ENCODE data around the gene STYK1.

Gene STYK1, protein sequence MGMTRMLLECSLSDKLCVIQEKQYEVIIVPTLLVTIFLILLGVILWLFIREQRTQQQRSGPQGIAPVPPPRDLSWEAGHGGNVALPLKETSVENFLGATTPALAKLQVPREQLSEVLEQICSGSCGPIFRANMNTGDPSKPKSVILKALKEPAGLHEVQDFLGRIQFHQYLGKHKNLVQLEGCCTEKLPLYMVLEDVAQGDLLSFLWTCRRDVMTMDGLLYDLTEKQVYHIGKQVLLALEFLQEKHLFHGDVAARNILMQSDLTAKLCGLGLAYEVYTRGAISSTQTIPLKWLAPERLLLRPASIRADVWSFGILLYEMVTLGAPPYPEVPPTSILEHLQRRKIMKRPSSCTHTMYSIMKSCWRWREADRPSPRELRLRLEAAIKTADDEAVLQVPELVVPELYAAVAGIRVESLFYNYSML

DNA sequence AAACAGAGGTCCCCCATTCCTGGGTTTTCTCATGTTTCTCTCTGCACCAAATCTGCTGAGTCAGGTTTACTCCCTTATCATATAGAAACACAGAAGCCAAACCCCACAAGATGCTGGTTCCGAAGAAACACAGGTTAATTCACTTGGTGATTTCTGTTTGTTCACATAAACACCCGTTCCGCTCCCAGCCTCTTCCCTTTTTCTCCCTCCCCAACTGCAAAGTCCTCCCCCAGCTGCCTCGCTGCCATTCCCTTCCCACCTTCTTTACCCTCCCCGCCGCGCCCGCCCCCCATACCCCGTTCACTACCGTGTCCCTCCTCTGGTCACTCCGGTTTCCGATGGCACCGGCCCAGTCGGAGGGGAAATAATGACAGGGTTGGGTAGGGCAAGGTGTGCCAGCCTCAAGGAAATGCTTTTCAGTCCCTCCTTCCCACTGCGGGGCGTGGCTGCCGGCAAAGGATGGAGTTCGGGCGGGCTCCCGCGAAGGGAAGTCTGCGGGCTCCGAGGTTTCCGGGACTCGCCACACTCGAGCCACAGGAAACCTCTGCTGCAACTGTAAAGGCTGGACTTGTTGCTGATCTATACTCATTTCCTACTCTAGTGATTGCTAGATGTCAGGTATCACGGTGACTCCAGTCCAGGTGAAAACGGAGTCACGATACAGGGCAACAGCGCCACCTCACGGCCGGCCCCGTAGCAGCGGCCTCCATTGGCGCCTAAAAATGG is at the start of gene STYK1:
Gene STYK1, minus strand, starts transcription at position 394 of the 726 bp plus-strand sequence. CDS start 39,434 bp downstream, outside the sequence.
- peak within 1 kb of the TSS; percentile 76 for H3K4me3 ChIP-seq (ENCODE audit: low read length, poor library complexity, severe bottlenecking)
- H3K4me2 ChIP-seq (ENCODE audit: low read depth, low read length, poor library complexity, severe bottlenecking) = peak within 1 kb of the TSS; percentile 77
- H3K9ac ChIP-seq (ENCODE audit: low read depth, low read length, poor library complexity, severe bottlenecking) = peak within 1 kb of the TSS; percentile 67
- no peaks in the 10 kb centered on the region for H4K20me1 ChIP-seq (ENCODE audit: insufficient read depth, low read length, poor library complexity, severe bottlenecking)
- H3K9me2 ChIP-seq (replicated peaks; ENCODE audit: low read depth, low read length) = no peaks in the 10 kb centered on the region
- no peaks in the 10 kb centered on the region for H3K27me3 ChIP-seq (ENCODE audit: insufficient read depth, low read length, poor library complexity, severe bottlenecking)
- peak within 1 kb of the TSS; percentile 53 for H2AFZ ChIP-seq (ENCODE audit: low read length)
- no peaks in the 10 kb centered on the region for H3K9me3 ChIP-seq (ENCODE audit: insufficient read depth, low read depth, low read length)
- H3K36me3 ChIP-seq (ENCODE audit: insufficient read depth, low read length) = no peaks in the 10 kb centered on the region
- peaks cover 26% of the 10 kb centered on the region for H3K79me2 ChIP-seq (ENCODE audit: insufficient read depth, low read length)
- peaks cover 32% of the 10 kb centered on the region for H3K4me1 ChIP-seq (ENCODE audit: insufficient read depth, low read length, poor library complexity, severe bottlenecking)
- peaks cover 4% of the 10 kb centered on the region; the same call in 1 of the 2 replicates for H3F3A ChIP-seq (ENCODE audit: low read depth)
- no peak for TF ChIP-seq EZH2phosphoT487 (IDR thresholded peaks at IDR 0.05; ENCODE audit: borderline replicate concordance)
- TF ChIP-seq, protein P1, sequence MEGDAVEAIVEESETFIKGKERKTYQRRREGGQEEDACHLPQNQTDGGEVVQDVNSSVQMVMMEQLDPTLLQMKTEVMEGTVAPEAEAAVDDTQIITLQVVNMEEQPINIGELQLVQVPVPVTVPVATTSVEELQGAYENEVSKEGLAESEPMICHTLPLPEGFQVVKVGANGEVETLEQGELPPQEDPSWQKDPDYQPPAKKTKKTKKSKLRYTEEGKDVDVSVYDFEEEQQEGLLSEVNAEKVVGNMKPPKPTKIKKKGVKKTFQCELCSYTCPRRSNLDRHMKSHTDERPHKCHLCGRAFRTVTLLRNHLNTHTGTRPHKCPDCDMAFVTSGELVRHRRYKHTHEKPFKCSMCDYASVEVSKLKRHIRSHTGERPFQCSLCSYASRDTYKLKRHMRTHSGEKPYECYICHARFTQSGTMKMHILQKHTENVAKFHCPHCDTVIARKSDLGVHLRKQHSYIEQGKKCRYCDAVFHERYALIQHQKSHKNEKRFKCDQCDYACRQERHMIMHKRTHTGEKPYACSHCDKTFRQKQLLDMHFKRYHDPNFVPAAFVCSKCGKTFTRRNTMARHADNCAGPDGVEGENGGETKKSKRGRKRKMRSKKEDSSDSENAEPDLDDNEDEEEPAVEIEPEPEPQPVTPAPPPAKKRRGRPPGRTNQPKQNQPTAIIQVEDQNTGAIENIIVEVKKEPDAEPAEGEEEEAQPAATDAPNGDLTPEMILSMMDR (conservative IDR thresholded peaks at IDR 0.05; ENCODE audit: low read length) = peak; percentile 71

DNA sequence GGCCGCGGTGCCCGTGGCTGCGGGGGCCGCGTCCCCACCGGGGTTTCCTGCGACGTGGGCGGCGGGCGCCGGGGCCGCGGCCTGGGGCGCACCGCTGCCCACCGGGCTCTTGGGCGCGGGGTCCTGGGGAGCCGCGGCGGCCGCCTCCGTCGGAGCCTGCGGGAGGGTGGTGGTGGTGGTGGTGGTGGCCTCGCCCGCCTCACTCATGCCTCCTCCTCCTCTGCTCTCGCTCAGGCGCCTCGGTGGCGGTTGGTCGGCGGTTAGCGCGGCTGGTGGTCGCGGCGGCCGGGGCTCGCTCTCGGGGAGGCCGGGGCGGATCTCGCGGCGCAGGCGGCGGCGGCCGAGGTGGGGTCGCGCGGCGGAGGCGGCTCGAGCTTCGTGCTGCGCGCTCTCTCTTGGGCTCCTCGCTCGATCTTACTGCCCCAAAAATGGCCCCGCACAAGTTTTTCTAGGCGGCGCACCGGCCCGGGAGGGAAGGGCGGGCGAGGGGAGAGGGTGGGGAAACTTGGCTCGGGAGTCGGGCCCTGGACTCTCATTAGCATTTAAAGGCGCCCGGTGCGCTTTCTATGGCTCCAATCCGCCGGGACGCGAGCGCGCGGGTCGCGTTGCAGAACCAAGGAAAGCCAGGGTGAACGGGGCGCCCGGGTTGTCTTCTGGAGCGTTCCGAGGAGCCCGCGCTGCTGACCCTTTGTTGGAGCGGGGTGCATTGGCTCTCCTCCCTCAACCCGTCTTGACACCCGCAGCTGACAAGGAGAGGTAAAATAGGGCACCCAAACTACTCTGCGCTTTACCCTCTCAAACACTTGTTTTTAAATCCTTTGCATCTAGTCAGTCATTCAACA is 49.3 kb upstream of the STYK1 start, which contains the start of gene YBX3:
Gene YBX3, minus strand, starts transcription at position 419 of the 842 bp plus-strand sequence. Its CDS starts 212 bp downstream, at position 207.
- Histone ChIP-seq H3K27me3 (ENCODE audit: insufficient read depth, low read length, poor library complexity, severe bottlenecking) (no peaks in the 10 kb centered on the region), H3K36me3 (ENCODE audit: insufficient read depth, low read length) (no peaks in the 10 kb centered on the region), H3K79me2 (ENCODE audit: insufficient read depth, low read length) (peaks cover 57% of the 10 kb centered on the region), H3K4me1 (ENCODE audit: insufficient read depth, low read length, poor library complexity, severe bottlenecking) (peaks cover 29% of the 10 kb centered on the region), H3F3A (ENCODE audit: low read depth) (no peaks in the 10 kb centered on the region), H3K4me2 (ENCODE audit: low read depth, low read length, poor library complexity, severe bottlenecking) (peak within 1 kb of the TSS; percentile 93), H3K9ac (ENCODE audit: low read depth, low read length, poor library complexity, severe bottlenecking) (peak within 1 kb of the TSS; percentile 79), H2AFZ (ENCODE audit: low read length) (peak within 1 kb of the TSS; percentile 84), H4K20me1 (ENCODE audit: insufficient read depth, low read length, poor library complexity, severe bottlenecking) (peaks cover 23% of the 10 kb centered on the region), H3K4me3 (ENCODE audit: low read length, poor library complexity, severe bottlenecking) (peak within 1 kb of the TSS; percentile 94), H3K9me2 (replicated peaks; ENCODE audit: low read depth, low read length) (no peaks in the 10 kb centered on the region), H3K9me3 (ENCODE audit: insufficient read depth, low read depth, low read length) (no peaks in the 10 kb centered on the region)
- TF ChIP-seq, protein P1 (conservative IDR thresholded peaks at IDR 0.05; ENCODE audit: low read length) = no peak
- TF ChIP-seq EZH2phosphoT487 (IDR thresholded peaks at IDR 0.05; ENCODE audit: borderline replicate concordance) = no peak

DNA sequence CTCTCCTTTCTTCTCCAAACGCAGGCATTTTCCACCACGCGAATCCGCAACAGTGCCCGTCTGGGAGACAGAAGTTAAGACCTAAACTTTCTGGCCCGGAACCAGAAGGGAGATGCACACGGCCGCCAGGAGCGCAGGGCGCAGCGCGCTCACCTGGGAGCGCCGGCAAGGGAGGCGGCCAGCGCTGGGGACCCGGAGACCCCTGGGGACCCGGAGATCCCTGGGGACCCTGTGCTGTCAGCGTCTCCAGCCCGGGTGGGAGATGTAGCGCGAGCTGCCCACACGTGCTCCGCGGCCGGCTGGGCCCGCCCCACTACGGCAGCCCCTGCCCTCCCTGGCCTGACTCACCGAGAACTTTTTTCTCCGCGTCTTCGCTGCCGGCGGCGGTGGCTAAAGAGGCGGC is 48.7 kb upstream of the STYK1 start:
- peak overlapping the region; percentile 94 for H3K4me3 ChIP-seq (ENCODE audit: low read length, poor library complexity, severe bottlenecking)
- TF ChIP-seq EZH2phosphoT487 (IDR thresholded peaks at IDR 0.05; ENCODE audit: borderline replicate concordance) = no peak
- TF ChIP-seq, protein P1 (conservative IDR thresholded peaks at IDR 0.05; ENCODE audit: low read length) = no peak

More for the DNA sequence above, 48.7 kb upstream of the STYK1 start:
- peaks cover 63% of the 10 kb centered on the region for H3K79me2 ChIP-seq (ENCODE audit: insufficient read depth, low read length)
- H3K9me2 ChIP-seq (replicated peaks; ENCODE audit: low read depth, low read length) = no peaks in the 10 kb centered on the region
- H4K20me1 ChIP-seq (ENCODE audit: insufficient read depth, low read length, poor library complexity, severe bottlenecking) = peaks cover 23% of the 10 kb centered on the region
- no peaks in the 10 kb centered on the region for H3K27me3 ChIP-seq (ENCODE audit: insufficient read depth, low read length, poor library complexity, severe bottlenecking)
- H3K9ac ChIP-seq (ENCODE audit: low read depth, low read length, poor library complexity, severe bottlenecking) = peak overlapping the region; percentile 79
- peaks cover 35% of the 10 kb centered on the region for H3K4me1 ChIP-seq (ENCODE audit: insufficient read depth, low read length, poor library complexity, severe bottlenecking)
- H3K36me3 ChIP-seq (ENCODE audit: insufficient read depth, low read length) = no peaks in the 10 kb centered on the region
- peak overlapping the region; percentile 74 for H3K4me2 ChIP-seq (ENCODE audit: low read depth, low read length, poor library complexity, severe bottlenecking)
- no peaks in the 10 kb centered on the region for H3F3A ChIP-seq (ENCODE audit: low read depth)
- peak overlapping the region; percentile 61; the same call in 1 of the 2 replicates for H2AFZ ChIP-seq (ENCODE audit: low read length)
- H3K9me3 ChIP-seq (ENCODE audit: insufficient read depth, low read depth, low read length) = no peaks in the 10 kb centered on the region

All from Loucy (cell line).